CD4-positive, alpha-beta T cell treated with Interleukin-2 at 100 ng/mL for 4 hours (primary cell): ENCODE data around the gene MYADM.
"Not testable (repeated sequence)": the region's sequence is repeated elsewhere in the genome, so short reads cannot be mapped to it uniquely, and the experiment has no call there.

Experiments
- DNase-seq: peaks from one replicate; pipeline ENCODE4 v3.0.0-alpha.2; 2020; ENCODE audit warnings: low spot score

Gene MYADM, protein sequence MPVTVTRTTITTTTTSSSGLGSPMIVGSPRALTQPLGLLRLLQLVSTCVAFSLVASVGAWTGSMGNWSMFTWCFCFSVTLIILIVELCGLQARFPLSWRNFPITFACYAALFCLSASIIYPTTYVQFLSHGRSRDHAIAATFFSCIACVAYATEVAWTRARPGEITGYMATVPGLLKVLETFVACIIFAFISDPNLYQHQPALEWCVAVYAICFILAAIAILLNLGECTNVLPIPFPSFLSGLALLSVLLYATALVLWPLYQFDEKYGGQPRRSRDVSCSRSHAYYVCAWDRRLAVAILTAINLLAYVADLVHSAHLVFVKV

DNA sequence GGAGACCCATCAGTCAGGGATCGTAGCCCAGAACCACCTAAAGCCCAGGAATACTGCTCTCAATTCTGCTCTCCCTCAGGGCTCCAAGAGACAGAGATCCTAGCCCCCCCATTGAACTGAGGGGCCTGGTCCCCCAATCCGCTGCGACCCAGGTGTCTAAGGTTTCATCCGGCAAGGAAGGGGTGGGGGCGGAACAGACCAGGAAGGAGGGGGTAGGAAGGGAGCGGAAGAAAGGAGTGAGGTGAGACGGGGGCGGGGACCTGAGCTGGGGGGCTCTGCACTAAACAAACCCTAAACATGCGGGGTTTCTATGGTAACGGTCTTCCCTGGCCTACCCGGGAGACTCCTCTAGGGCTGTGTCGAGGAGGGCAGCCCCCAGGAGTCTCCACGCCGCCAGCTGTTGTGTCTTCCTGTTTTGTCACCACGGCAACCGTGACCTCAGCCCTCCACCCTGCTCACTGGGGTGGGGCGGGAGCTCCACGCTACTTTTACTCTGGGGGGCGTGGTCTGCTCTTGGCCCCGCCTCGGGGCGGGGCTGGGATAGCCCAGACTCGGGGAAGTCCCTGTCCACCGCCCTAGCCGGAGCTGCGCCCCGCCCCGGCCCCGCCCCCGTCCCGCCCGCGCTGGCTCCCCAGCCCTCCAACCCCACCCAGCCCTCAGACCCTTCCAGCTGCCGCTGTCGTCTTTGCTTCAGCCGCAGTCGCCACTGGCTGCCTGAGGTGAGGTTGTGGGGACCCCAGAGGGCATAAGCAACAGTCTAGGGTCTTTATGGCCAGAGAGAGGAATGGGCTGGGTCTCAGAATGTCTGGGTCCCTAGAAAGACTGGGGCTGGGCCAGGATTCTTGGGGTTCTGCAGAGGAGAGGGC lies at the start of gene MYADM:
TSS of gene MYADM (plus strand) at position 659 of the 866 bp plus-strand sequence. CDS start 5,647 bp downstream, outside the sequence.
- DNase-seq = peak; percentile 100

DNA sequence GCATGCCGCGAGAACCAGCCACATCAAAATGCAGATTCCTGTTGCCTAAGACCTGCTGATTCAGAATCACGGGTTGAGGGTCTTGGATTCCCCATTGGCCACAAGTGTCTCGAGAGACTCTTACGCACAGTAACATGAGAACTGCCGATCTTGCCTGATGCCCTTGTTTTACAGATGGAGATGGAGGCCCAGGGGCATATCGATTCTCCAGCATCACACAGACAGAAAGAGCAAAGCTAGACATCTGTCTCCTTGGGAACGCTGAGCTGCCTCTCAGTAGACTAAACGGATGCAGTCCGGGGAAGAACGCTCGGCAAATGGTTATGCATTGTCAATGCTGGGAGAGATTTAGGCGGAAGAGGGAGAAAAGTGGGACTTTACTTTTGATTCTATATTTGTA lies 48.9 kb upstream of the MYADM start:
- no peak for DNase-seq

DNA sequence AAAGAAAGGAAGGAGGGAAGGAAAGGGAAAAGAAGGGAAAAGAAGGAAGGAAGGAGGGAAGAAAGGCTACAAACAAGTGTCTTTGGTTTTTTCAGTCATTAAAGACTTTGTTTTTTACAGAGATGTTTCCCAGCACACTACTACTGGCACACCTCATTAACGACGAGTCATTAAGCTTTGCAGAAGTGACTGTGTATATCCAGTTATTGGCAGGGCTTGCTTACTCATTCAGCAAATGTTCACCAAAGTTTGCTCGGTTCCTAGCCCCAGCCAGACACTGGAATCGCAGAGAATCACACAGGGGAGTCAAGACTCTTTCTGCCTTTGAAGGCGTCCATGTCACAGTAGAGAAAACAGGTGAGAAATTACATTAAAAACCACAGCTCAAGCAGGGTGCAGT lies 47.8 kb upstream of the MYADM start:
- no peak for DNase-seq

DNA sequence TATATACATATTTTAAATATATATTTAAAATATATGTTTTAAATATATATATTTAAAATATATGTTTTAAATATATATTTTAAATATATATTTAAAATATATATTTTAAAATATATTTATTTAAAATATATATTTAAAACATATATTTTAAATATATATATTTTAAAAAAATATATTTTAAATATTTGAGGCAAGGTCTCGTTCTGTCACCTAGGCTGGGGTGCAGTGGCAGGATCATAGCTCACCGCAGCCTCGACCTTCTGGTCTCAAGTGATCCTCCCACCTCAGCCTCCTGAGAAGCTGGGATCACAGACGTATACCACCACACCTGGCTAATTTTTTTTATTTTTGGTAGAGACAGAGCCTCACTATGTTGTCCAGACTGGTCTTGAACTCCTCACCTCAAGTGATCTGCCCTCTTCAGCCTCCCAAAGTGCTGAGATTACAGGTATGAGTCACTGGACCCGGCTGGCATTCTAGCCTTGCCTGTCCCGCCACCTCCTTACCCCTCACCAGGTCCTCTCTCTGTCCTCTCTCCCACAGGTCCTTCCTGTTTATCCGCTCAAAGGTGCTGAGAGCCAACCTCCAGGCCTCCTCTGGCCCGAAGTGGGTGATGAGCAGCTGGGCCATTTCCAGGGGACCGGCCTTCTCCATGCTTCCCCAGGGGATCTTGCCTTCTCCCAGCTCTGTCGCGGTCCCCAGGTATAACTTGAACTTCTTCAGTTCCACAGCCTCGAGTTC lies 44.1 kb upstream of the MYADM start:
- DNase-seq = no peak

DNA sequence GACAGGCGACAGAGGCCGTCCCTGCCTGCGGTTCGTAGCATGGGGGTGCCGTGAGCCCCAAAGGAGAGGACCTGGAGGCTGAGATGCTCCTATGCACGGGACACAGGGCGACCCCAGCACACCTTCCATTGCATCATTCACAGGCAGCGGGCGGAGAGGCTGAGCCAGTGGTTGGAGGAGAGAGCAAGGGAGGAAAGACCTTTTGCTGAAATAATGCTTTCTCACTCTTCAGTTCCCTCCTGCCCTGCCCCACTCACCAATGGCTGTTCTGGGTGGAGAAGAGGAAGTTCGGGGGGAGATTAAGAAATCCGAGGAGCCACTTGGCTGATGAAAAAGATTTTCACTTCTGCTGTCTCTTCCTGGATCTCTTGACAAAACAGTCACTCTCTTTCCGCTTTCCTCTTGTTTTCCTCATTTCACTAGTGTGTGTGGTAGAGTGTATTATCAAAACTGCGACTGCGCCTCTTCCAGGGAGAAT lies 43.5 kb upstream of the MYADM start, which contains the start of gene NLRP12:
TSS of gene NLRP12 (minus strand) at position 181 of the 478 bp plus-strand sequence. CDS start at position 41, 140 bp downstream.
- DNase-seq = no peak

DNA sequence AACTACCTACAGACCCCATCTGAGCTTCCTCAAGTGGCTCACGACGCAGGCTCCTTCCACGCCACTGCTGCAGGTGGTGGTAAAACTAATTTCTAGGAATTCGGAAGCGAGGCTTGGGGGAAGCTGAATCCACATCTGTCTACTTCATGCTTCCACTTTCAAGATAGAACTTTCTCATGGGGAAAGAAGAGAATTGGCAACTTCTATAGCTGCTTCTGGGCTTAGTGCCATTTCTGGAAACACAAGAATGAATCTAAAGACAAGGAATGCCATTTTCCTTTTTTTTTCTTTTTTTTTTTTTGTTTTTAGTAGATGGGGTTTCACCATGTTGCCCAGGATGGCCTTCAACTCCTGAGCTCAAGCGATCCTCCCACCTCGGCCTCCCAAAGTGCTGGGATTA lies 40.8 kb upstream of the MYADM start:
- no peak for DNase-seq

DNA sequence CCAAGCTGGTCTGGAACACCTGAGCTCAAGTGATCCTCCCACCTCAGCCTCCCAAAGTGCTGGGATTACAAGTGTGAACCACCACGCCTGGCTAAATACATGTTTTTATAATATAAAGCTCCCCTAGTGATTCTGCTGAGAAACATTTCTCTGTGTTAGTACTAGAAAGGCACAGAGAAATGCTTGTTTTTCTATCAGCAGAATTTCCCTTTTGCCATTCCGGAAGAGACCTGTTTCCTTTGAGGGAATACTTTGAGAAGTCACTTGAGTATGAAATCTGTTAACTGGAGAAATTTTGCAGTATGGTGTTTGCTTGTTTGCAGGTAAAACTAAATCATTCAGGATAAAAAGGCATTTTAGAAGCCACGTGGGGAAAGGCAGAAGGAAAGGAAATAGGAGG lies 39.2 kb upstream of the MYADM start:
- no peak for DNase-seq

DNA sequence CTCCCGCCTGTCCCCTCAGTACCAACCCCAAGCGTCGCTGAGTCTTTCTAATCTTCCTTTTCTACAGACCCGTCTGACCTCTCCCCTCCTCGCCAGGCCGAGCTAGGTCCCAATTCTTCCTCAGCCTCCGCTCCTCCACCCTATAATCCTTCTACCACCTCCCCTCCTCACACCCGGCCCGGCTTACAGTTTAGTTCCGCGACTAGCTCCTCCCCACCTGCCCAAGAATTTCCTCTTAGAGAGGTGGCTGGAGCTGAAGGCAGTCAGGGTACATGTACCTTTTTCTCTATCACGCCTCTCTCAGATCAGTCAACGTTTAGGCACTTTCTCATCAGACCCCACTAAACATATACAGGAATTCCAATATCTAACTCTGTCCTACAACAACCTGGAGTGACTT lies 34.8 kb upstream of the MYADM start:
- not testable (repeated sequence) for DNase-seq

DNA sequence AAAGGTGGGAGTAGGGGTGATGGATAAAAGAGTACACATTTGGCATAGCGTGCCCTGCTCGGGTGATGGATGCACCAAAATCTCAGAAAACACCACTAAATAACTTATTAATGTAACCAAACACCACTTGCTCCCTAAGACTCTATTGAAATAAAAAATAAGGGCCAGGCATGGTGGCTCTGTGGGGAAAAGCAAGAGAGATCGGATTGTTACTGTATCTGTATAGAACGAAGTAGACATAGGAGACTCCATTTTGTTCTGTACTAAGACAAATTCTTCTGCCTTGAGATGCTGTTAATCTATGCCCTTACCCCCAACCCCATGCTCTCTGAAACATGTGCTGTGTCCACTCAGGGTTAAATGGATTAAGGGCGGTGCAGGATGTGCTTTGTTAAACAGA lies 29.2 kb upstream of the MYADM start:
- not testable (repeated sequence) for DNase-seq

DNA sequence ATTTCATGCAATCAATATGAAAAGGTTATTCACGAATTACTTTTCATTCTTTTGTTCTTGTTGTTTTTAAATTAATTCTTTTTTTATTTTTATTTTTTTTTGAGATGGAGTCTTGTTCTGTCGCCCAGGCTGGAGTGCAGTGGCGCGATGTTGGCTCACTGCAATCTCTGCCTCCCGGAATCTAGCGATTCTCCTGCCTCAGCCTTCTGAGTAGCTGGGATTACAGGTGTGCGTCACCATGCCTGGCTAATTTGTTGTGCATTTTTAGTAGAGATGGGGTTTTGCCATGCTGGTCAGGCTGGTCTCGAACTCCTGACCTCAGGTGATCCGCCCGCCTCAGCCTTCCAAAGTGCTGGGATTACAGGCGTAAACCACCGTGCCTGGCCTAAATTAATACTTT lies 27.4 kb upstream of the MYADM start:
- not testable (repeated sequence) for DNase-seq

DNA sequence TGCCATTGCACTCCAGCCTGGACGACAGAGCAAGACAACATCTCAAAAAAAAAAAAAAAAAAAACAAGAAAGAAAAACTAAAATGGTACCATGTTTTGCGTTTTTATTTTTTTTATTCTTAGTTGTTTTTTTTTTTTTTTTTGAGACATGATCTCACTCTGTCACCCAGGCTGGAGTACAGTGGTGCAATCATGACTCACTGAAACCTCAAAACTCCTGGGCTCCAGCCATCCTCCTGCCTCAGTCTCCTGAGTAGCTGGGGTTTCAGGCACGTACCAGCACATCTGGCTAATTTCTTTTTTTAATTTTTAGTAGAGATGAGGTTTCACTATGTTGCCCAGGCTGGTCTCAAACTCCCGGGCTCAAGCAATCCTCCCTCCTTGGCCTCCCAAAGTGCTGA lies 26.8 kb upstream of the MYADM start:
- not testable (repeated sequence) for DNase-seq

DNA sequence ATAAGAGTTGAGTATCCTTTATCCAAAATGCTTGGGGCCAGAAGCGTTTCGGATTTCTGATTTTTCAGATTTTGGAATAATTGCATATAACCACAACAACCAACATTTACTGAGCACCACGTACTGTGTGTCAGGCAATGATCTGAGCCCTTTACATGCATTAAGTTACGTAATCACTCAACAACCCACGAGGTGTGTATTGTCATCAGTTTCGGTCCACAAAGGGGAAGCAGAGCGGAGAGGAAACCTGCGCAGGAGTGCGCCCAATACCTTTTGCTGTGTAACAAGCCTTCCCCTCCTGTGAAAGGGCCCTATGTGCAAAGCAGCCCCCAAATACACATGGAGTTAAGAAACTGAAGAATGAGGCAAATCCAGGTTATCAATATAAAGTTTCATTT lies 22.8 kb upstream of the MYADM start:
- no peak for DNase-seq

DNA sequence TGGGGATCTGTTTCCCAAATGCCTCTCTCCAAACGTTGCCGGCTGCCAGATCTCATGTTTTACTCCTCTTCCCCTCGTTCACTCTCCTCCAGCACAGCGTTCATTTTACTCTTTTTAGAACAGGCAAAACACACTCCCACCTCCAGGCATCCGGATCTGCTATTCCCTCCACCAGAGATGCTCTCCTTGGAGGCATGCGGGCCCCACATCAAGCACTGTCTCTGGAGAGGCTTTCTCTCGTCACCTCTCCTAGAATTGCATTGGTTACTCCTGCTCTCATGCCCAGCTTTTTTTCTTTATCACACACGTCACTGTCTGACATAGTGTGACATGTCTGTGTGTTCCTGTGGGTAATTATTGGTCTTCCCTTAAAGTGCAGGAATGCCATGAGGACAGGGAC lies 20.1 kb upstream of the MYADM start:
- no peak for DNase-seq

DNA sequence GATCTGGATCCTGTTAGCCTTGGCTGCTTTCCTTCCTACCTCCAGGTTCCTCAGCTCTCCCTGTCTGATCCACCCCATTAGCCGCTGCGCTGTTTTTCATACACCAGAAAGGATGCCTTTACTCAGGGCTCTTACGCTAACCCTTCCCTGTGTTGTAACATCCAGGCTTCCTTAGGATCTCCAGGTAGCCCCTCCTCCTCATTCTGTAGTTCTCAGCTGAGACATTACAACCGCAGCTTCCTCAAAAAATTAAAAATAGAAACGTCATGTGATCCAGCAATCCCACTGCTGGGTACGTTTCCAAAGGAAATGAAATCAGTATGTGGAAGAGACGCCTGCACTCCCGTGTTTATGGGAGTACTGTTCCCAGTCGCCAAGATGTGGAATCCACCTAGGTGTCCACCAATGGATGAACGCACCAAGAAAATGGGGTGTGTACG lies 18.4 kb upstream of the MYADM start:
- DNase-seq = no peak

DNA sequence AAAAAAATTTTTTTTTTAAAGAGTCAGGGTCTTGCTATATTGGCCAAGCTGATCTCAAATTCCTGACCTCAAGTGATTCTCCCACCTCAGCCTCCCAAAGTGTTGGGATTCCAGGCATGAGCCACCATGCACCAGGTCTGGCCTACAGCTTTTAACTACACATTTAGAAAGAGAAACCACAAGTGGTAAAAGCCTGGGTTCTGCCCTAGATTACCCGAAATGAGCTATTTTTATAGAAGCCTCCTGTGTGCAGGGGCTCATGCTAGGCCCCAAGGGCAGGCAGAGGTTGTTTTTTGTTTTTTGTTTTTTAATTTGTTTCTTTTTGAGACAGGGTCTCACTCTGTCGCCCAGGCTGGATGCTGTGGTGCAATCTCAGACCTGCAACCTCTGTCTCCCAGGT lies 14.0 kb upstream of the MYADM start:
- DNase-seq = no peak

DNA sequence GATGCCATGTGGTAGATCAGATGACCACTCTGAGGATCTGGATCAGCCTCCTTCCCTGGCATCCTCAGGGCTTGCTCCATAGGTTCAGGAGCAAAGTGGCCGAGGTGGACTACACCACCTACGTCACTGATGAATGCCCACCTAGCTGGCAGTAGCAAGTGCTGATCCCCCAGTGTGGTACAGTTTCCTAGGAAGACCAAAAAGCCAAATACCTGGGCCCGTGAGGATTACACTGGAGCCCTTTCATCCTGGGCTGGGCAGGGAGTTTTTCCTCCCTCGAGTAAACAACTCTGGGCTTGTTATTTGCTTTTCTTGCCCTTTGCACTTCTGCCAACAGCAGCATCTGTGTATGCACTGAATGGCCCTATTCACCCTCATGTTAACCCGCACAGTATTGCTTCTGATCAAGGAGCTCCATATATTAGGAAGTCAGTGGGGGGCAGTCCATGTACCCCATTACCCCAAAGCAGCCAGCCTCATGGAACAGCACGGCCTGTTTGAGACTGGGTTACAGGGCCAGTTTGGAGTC lies 3.3 kb upstream of the MYADM start:
- DNase-seq = no peak

DNA sequence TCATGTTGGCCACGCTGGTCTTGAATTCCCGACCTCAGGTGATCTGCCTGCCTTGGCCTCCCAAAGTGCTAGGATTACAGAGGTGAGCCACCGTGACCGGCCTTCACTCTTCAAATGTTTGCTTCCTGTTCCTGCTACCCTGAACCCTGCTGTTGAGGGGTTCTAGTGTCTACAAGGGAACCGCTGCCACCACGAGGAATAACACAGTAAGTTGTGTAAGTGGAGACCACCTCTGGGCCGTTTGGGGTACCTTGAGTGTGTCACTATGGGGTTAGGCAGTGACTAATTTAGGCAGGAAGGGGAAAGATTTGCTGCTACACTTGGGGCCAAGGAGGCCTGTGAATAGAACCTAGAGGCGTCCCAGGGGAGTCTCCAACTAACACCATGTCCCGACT lies 2.2 kb upstream of the MYADM start:
- peak; percentile 53 for DNase-seq

DNA sequence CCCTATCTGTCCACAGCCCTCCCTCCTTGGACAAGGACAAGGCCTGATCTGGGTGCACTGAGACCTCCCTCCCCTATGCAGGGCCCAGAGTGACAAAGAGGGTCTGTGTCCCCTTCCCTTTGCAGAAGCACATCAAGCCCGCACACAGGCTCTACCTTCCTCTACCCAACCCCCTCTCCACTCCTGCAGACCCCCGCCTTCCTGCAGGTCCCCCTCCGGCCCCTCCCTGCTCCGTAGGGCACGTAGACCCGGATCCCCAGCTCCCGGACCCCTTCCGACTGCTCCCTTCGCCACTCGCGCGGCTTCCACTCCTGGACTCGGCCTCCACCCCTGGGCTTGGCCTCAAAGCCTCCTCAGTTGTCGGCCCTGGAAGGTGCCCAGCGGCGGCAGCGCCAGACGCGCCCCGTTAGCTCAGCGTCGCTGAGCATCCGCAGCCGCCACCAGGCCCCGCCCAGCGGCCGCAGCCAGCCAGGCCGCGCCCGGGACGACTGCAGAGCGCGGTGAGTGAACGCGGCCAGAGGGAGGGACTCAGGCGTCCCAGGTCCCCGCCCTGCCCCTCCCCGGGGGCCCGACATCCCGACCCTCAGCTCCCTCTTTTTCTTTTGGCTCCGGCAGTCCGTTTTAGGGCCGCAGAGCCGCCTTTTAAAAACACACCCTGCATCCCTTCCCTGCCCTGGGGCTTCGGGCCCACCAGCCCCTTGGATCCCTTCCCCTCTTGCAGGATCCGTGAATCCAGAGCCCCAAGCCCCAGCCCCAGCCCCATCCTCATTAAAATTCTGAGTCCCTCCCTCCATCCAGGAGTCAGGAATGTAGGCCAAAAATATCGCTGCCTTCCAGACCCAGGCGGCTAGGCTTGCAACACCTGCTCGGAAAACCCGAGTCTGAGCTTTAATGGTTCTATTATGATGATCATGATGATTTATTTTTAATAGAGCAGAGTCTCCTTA lies 1.5 kb upstream of the MYADM start:
- DNase-seq = peak; percentile 83

DNA sequence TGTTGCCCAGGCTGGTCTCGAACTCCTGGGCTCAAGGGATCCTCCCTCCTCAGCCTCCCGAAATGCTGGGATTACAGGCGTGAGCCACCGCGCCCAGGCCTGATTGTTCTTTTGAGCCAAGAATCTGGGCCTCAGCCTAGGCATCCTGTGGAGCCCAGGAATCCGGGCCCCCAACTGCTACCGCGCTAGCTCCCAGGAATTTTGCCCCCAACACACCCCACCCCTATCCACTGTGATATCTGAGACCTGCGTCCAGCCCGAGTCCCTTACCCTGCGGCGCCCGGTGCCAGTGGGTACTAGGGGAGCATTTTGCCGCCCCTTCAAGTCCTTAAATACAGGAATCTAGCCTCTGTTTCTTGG lies 838 bp upstream of the MYADM start:
- no peak for DNase-seq

DNA sequence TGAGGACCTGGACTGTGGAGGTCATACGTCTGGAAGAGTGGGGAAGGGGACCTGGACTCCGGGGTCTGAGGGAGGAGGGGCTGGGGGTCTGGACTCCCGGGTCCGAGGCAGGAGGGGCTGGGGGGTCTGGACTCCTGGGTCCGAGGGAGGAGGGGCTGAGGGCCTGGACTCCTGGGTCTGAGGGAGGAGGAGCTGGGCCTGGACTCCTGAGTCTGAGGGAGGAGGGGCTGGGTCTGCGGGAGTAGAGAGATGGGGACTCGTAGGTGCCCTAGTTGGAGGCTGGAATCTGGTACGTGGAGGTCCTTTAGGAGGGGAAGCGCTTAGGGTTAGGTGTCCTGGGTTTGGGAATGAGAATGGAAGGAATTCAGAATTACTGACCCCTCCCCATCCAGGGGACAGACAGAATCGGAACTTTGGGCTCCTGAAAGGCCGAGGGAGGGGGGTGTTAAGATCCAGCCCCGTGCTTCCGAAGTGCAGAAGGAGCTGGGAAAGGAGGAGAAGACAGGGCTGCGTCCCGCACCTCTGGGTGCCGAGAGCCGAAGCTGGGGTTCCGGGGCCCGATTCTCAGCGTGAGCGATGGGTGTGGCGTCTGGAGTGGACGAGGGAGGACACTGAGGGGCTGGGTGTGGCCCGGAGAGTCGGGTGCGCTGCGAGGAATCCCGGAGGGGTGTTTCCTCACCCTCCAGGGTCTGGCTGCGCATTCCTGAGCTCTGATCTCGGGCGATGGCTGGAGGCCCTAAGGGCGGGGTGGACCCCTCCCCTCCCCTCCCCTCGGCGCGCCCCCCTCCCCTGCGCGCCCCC lies 608 bp downstream of the MYADM start:
- DNase-seq = peak; percentile 55
